ENCODE results near the gene UBXN2A. TPM values are rescaled to one million over a fixed set of nuclear protein-coding genes. Genes with fewer than 3 reads are reported as not detected.
A peak's percentile ranks its signal among the peaks of the same experiment; 100 is the strongest.

Gene UBXN2A
- total and polyA plus RNA-seq, 7 donors, result 8.1 to 21.2 (median 15.0) TPM

- intact Hi-C loops (cut with DNase I), result loop anchor here (2.0 to 5.0 kb wide), 2 partner anchors 30 to 105 kb away; partner anchors contain the start of genes SF3B6 and UBXN2A
- TF ChIP-seq POLR2A (IDR thresholded peaks at IDR 0.05) (peak; percentile 51 to 55), EP300 (IDR thresholded peaks at IDR 0.05) (no peak), POLR2AphosphoS5 (IDR thresholded peaks at IDR 0.05) (peak; percentile 39 to 87 (median 82))
- Histone ChIP-seq H3K36me3 (no peaks in the 10 kb centered on the region), H3K27ac (peak within 1 kb of the TSS; percentile 57 to 84 (median 74)), H3K27me3 (no peaks in the 10 kb centered on the region), H3K9me3 (no peaks in the 10 kb centered on the region), H3K4me3 (peak within 1 kb of the TSS; percentile 48 to 80 (median 70)), H3K4me1 (peaks cover 0 to 41% (median 28%) of the 10 kb centered on the region in 4 donors)
- peak; percentile 99 for DNase-seq
- 1% methylated on average over 38 of the region's 38 CpGs for WGBS, 2 donors
Observed at GRCh38 chr2:24046930-24047702, 106.9 kb downstream of the UBXN2A start, which contains the start of gene WDCP. TSS of gene WDCP (minus strand) at chr2:24047391. CDS start at chr2:24039494, 7,897 bp downstream.

GRCh38 chr2:24047703-24048033, 107.4 kb downstream of the UBXN2A start:
- 41 to 51% methylated on average over 8 of the region's 8 CpGs for WGBS, 2 donors
- DNase-seq, result no peak
- H3K27me3 ChIP-seq, result no peaks in the 10 kb centered on the region
- peaks cover 0 to 41% (median 28%) of the 10 kb centered on the region in 4 donors for H3K4me1 ChIP-seq
- intact Hi-C loops (cut with DNase I), result loop anchor here (2.0 to 5.0 kb wide), 2 partner anchors 29 to 105 kb away; partner anchors contain the start of genes SF3B6 and UBXN2A
- TF ChIP-seq, protein P1, sequence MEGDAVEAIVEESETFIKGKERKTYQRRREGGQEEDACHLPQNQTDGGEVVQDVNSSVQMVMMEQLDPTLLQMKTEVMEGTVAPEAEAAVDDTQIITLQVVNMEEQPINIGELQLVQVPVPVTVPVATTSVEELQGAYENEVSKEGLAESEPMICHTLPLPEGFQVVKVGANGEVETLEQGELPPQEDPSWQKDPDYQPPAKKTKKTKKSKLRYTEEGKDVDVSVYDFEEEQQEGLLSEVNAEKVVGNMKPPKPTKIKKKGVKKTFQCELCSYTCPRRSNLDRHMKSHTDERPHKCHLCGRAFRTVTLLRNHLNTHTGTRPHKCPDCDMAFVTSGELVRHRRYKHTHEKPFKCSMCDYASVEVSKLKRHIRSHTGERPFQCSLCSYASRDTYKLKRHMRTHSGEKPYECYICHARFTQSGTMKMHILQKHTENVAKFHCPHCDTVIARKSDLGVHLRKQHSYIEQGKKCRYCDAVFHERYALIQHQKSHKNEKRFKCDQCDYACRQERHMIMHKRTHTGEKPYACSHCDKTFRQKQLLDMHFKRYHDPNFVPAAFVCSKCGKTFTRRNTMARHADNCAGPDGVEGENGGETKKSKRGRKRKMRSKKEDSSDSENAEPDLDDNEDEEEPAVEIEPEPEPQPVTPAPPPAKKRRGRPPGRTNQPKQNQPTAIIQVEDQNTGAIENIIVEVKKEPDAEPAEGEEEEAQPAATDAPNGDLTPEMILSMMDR (IDR thresholded peaks at IDR 0.05), result no peak
- TF ChIP-seq EP300 (IDR thresholded peaks at IDR 0.05), result no peak
- no peak for TF ChIP-seq POLR2AphosphoS5 (IDR thresholded peaks at IDR 0.05)
- no peak for TF ChIP-seq POLR2A (IDR thresholded peaks at IDR 0.05)
- no peaks in the 10 kb centered on the region for H3K36me3 ChIP-seq
- H3K27ac ChIP-seq, result peak overlapping the region in 1 of 4 donors; percentile 74
- no peaks in the 10 kb centered on the region for H3K9me3 ChIP-seq
- peak overlapping the region in 3 of 4 donors; percentile 68 to 80 (median 73) for H3K4me3 ChIP-seq

DNA sequence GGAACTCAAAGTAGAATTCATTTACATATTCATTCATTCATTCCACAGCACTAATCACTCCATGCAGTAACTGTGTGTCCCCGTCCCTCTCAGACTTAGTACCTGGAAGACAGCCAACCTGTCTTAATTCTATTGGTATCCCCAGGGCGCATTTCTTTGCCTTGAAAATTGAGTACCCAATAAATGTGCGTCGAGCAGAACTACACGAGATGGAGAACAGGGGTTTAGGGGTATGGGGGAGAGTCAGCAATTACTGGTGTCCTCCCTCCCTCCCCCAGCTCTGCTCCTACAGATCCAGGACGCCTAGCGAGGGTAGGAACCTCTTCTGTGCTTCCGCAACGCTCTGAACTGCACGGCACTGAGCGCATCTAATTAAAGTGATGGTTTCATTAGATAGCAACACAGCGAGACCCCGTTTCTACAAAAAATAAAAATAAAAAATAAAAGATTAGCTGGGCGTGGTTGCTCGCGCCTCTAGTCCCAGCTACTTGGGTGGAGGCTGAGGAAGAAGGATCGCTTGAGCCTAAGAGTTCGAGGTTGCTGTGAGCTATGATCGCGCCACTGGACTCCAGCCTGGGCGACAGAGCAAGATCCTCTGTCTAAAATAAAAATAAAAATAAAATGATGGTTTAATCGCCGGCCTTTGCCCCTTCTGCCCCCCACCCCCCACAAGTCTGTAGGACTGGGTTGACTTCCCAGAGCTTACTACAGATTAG, 108.7 kb downstream of the UBXN2A start:
- WGBS, 2 donors, result 16 to 19% methylated on average over 23 of the region's 23 CpGs
- Histone ChIP-seq H3K4me3 (peak overlapping the region; percentile 50 to 76 (median 74)), H3K4me1 (peaks cover 0 to 41% (median 28%) of the 10 kb centered on the region in 4 donors), H3K9me3 (no peaks in the 10 kb centered on the region), H3K27ac (peak overlapping the region in 2 of 4 donors; percentile 62 to 64), H3K36me3 (no peaks in the 10 kb centered on the region), H3K27me3 (no peaks in the 10 kb centered on the region)
- no peak for DNase-seq
- intact Hi-C loops (cut with DNase I), result loop anchor here (5.0 kb wide), 1 partner anchor 107 kb away; the partner anchor contains the start of gene UBXN2A
- TF ChIP-seq POLR2A (IDR thresholded peaks at IDR 0.05), result no peak
- TF ChIP-seq, protein P1 (IDR thresholded peaks at IDR 0.05), result no peak
- no peak for TF ChIP-seq POLR2AphosphoS5 (IDR thresholded peaks at IDR 0.05)
- no peak for TF ChIP-seq EP300 (IDR thresholded peaks at IDR 0.05)

GRCh38 chr2:24049485-24050021, 109.3 kb downstream of the UBXN2A start, which contains the start of gene FKBP1B:
TSS of gene FKBP1B (plus strand) at chr2:24049741. CDS start at chr2:24049850, 109 bp downstream.
- Histone ChIP-seq H3K9me3 (no peaks in the 10 kb centered on the region), H3K27me3 (no peaks in the 10 kb centered on the region), H3K4me3 (peak within 1 kb of the TSS; percentile 50 to 76 (median 74)), H3K27ac (peak within 1 kb of the TSS; percentile 47 to 64 (median 60)), H3K36me3 (no peaks in the 10 kb centered on the region), H3K4me1 (peaks cover 0 to 41% (median 28%) of the 10 kb centered on the region in 4 donors)
- intact Hi-C loops (cut with DNase I), result loop anchor here (5.0 kb wide), 1 partner anchor 107 kb away; the partner anchor contains the start of gene UBXN2A
- DNase-seq, result peak; percentile 72
- WGBS, 2 donors, result 1% methylated on average over 52 of the region's 52 CpGs
- TF ChIP-seq, protein P1 (IDR thresholded peaks at IDR 0.05), result no peak
- TF ChIP-seq POLR2AphosphoS5 (IDR thresholded peaks at IDR 0.05), result peak in 1 of 4 donors; percentile 49
- TF ChIP-seq EP300 (IDR thresholded peaks at IDR 0.05), result no peak
- no peak for TF ChIP-seq POLR2A (IDR thresholded peaks at IDR 0.05)

Data from sigmoid colon (tissue), 7 donors.